HG03378 (cell line): ENCODE measurements around the gene BTG4.

Experiments used
- ATAC-seq: cut with Tn5 transposase; IDR thresholded peaks from one replicate; pipeline ENCODE4 v1.9.1; 2021; ENCODE audit warnings: mild to moderate bottlenecking, moderate library complexity; ENCODE audit not compliant: unreplicated experiment

The BTG4 gene

DNA sequence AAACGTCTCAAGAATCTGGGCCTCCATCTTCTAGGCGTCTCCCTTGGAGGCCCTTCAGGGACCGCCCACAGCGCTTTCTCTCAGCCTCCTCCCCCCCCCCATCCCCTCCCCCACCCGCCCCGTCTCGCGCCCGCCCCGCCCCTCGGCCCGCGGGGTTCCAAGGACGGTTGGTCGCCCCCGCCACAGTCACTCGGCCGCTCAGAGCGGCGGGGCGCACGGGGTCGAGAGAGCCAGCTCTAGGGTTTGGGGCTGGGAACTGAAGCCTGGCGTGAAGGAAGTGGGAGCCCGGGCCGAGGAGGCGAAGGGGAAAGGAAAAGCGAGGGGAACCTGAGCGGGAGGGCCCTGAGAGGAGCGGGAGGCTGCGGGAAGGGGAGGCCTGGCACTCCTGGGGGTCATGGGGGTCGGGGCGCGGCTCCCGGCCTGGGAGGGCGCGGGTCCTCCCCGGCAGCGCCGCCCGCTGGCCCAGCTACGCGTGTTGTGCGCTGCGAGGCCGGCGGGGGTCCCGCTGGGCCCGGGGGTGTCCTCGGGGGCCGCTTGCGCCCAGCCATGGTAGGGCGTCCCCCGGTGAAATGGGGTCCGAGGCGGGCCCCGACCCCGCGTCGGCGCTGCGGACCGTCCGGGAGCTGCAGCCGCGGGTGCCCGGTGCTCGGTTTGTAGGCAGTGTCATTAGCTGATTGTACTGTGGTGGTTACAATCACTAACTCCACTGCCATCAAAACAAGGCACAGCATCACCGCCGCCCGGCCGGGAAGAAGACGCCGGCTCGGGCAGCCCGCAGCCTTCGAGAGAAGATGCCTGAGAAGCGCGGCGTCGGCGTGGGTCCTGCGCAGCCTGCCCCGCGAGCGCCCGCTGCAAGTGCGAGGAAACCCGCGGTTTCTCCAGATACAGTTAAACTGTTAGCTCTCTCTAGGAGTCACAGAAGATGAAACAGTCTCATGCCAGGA is at the start of gene BTG4:
TSS of gene BTG4 (minus strand) at position 91 of the 944 bp plus-strand sequence. CDS start 13,610 bp downstream, outside the sequence.
- ATAC-seq = no peak

DNA sequence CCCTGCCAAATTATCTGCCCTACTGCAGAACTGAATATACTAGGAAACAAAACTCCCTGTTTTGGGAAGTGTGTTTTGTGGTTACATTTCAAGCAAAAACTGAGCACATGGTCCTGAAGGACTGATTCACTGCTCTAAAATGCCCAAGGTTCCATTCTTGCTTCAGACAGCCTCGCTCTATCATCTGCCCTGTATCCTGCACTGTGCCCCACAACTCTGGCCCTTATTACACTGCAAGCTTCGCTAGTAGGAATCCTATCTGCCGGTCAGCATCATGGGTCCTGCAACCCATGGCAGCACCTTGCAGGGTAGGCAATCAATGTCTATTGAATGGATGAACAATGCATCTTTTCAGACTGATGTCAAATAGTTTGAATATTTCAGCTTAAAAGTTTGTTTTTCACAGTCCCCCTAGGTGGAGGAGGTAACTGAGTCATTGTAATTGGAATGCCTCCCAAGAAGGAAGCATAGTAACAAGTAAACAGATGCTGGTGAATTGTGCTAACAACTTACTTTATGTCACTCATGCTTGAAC is 49.7 kb upstream of the BTG4 start:
- ATAC-seq = no peak

DNA sequence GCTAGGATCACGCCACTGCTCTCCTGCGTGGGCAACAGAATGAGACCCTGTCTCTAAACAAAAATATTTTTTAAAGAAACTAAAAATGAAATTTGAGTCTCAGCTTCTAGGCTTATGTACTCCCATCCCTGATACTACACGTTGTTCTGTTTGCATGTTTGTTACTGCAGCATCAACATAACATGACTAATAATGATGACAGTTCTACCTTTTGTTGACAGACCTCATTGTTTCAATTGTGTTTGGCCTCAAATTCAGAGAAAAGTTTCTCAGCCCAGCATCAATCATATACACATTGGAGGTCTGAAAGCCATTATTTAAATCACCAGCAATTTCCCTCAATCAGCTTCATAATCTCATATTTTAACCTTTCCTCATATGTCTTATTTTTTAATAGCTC is 49.1 kb upstream of the BTG4 start:
- no peak for ATAC-seq

DNA sequence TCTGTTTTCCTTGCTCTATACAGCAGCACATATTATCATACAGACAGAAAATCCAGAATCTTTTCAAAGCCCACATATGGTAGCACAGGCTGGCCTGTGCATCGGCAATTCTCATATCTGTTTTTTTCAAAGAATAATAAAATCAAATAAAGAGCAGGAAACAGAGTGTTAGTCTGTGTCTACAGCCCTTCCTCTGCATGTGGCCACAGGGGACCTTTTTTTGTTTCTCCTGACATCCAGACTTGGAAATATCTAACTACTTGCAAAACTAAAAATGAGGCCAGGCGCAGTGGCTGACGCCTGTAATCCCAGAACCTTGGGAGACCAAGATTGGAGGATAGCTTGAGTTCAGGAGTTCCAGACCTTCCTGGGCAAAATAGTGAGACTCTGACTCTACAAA is 48.6 kb upstream of the BTG4 start:
- no peak for ATAC-seq

DNA sequence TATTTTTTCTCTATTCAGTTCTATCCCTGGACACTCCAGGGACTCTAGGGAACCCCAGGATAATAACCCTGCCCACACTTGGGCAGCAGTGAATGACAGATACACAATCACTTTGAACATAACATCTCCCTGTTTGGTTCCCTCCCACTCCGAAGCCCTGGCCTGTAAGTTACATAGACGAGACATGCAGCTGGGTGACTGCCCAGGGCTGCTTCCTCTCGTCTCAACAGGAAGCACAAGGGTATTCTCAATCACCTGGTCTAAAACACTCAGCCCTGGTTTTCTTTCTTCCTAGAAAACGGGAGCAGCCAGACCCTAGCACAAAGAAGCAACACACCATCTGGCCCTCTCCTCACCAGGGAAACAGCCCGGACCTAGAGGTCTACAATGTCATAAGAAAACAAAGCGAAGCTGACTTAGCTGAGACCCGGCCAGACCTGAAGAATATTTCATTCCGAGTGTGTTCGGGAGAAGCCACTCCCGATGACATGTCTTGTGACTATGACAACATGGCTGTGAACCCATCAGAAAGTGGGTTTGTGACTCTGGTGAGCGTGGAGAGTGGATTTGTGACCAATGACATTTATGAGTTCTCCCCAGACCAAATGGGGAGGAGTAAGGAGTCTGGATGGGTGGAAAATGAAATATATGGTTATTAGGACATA is 47.7 kb upstream of the BTG4 start:
- ATAC-seq = no peak

DNA sequence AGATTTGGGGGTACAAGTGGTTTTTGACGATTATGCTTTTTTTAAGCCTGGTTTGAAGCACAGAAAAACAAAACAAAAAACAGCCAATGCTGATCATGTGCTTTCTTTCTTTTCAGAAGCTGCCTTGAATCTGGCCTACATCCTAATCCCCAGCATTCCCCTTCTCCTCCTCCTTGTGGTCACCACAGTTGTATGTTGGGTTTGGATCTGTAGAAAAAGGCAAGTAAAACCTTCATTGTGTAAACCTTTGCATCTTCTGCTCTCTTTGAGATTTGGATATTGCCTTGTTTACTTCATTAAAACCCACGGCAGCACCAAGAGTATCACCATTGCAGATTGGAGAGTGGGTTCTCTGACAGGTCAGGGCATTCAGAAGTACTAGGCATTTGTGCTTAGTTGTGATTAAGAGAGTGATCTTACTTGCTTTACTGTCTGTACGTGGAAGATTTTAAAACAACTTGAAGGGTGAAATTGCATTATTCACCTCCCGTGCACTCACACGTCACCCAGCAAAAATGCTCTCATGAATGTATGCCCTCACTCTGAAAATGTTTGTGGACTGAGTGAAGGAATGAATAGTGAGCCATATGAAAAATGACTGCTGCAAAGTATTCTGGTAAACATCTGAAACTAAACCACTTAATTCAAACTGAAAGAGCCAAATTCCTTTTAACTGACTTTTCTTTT is 45.4 kb upstream of the BTG4 start:
- ATAC-seq = no peak

DNA sequence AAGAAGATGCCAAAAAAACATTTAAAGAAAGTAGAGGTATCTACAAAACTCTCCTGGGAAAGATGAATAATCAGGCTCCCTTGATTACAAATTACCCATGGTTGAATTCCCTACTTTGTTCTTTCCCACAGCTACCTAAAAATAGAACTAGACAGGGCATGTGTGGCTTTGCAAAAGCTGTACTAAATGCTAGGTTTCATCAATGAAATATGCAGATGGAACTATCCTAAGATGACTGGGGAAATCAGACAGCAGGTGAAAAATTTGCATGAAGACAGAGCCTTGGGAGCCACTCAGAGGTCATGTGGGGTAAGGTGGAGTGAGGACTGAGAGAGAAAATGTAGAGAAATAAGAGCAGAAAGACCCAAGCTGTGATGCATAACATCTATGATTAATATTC is 43.1 kb upstream of the BTG4 start:
- ATAC-seq = no peak

DNA sequence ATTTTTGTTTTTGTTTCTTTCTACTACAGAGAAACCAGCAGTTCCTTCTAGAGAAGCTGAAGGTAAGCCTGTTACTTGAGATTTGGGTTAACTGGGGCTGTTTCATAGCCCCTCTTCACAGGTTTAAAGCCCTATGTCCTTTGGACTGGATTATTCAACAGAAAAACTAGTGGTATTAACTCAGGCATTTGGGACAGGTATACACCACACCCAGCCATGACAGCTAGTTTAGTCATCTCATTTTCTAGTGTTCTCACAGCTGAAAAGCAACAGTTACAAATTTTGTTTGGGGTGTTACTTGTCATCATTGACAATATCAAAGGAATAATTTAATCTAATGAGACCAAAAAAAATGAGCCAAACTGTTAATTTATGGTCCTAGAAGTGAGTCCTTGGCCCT is 42.3 kb upstream of the BTG4 start:
- ATAC-seq = no peak

DNA sequence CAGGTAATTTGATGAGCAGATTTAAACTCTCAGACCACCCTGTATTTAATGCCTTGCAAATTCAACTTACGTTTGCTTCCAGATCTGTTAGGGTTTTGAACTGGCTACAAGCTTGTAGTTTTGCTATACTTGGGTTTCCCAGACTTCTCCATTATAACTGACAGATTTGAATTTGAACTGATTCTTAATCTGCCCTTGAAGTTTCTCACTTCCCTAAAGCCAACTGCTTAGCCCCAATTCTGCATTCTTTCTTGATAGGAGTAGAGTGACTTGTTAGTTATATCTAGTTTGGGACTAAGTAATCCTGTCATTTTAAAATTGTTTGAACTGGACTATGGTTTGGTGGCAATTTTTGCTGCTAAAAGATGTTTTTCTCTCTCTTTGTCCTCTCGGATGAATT is 38.1 kb upstream of the BTG4 start:
- ATAC-seq = no peak

DNA sequence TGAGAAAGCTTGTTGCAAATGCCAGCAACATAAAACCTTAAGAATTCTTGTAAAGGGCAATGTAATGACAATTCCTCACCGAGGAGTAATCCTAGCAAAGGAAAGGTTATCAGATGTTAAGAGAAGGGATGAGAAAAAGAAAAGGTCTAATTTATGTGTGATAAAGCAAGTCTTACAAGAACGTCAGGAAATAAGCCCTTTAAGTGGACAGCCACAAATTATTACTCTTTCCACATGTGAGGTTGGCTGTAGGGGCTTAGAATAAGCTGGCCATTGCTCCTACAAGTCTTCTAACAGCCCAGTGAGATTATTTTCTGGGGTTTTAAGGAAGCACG is 37.6 kb upstream of the BTG4 start:
- no peak for ATAC-seq

DNA sequence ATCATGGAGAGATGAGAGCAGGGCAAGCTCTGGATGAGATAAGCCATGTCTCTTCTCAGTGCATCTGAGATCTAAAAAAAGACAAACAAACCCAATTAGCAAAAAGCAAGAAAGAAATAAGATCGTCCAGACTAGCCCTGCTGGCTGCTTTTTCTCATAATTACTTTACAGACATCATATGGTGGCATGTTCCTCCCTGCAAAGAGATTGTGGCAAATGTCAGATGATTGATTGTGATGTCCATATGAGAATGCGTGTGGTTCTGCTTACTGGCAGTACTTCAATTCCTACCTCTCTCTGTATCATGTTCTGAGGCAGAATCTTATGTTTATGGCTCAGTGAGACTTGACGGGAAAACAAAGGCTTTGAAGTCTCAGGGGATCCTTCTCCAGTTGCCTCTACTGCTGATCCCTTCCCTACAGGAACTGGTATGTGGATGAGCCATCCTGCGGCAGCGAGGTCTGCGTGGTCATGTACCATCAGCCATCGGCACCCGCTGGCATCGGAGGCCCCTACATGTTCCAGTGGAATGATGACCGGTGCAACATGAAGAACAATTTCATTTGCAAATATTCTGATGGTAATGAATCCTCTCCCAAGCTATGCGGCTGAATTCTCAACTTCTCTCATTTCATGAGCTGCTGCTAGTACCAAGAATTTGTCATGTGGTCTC is 37.1 kb upstream of the BTG4 start:
- no peak for ATAC-seq

DNA sequence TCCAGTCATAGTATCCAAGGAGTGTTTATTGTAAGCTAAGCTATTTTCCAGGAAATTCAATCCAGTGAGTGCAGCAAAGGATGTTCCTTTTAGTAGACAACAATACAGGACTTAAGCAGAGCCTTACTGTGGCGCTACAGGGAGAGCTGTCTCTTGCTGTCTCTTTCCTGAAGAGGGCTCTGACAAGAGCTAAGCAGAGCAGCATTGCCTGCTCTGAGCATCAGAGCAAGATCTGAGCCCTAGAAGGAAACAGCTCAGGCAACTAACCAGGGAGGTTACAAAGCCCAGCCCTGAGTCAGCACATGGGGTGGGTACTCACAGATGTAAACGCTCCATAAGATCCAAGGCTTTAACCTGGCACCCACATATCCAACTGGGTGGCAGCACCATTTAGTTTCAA is 36.3 kb upstream of the BTG4 start:
- ATAC-seq = no peak

DNA sequence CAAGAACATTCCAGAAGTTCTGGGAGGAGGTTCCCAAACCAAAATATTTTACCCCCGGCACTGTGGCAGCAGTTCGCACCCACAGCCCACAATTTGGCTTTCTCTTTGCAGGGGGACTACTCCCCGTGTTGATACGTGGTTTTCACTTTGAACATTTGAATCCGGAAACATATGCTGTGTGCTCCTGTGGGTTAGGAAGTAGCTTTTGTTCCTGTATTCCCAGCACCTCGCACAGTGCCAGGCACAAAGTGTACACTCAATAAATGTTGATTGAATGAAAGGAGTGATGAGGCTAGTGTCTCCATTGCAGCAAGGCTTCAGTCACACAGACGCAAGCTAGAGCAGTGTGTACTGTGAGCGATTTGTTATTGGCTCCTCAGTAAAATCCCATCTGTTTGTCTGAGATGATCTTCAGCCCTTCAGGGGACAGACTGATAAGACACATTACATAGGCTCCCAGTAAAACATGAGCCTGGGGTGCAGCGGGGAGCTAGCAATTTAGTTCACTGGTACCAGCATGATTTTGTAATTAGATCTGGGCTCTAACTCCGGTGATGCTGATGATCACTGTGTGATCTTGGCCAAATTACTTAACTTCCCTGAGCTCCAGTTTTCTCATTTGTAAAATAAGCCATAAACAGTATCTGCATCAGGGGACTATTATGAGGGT is 30.6 kb upstream of the BTG4 start:
- no peak for ATAC-seq

DNA sequence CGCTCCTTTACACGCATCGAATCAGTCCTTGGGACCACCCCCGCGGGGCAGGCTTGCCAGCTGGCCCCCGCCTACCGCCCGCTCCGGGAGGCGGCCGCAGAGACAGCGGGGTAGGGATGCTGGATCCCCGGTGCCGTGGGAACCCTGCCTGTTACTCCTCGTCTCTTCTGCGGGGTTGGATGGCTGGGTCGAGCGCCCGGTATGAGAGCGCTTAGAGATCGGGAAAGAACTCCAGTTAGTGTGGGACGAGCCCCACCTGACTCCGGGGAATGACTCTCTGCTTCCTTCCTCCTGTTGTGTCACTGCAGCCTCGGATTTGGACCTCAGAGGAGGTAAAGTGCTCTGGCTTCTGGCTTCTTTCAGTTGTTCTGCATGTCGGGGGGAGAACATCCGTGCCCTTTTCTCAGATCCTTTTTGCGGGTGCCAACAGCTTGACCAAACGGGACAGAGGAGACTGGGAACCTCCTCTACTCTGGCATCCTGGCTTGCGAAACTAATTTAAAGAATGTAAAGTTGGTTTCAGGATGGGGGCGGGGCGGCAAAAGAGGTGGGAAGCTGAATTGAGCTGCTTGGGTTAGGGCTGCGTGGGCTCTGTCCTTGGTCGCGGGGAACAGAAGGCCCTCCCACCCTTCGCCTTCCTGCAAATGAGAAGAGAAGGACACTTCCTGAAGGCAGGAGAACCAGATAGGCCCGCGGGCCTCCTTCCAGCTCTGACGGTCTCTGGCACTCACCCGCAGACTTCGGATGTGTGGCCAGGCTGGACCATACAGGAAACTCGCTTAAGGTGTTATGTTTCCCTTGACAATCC is 29.3 kb upstream of the BTG4 start:
- ATAC-seq = no peak

DNA sequence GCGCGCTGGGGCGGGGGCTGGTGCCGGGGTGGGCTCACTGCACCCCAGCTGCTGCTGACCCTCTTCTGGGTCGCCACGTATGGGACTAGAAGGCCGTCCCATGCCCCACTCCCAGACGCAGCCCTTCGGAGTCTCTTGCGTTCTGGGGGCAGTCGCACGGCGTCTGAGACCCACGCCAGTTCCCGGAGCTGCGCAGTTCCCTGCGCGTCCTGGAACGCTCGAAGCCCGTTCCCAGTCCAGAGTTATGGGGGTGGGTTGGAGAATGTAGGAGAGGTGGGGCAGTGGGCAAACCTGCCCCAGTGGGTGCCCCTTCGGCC is 28.7 kb upstream of the BTG4 start:
- ATAC-seq = no peak

DNA sequence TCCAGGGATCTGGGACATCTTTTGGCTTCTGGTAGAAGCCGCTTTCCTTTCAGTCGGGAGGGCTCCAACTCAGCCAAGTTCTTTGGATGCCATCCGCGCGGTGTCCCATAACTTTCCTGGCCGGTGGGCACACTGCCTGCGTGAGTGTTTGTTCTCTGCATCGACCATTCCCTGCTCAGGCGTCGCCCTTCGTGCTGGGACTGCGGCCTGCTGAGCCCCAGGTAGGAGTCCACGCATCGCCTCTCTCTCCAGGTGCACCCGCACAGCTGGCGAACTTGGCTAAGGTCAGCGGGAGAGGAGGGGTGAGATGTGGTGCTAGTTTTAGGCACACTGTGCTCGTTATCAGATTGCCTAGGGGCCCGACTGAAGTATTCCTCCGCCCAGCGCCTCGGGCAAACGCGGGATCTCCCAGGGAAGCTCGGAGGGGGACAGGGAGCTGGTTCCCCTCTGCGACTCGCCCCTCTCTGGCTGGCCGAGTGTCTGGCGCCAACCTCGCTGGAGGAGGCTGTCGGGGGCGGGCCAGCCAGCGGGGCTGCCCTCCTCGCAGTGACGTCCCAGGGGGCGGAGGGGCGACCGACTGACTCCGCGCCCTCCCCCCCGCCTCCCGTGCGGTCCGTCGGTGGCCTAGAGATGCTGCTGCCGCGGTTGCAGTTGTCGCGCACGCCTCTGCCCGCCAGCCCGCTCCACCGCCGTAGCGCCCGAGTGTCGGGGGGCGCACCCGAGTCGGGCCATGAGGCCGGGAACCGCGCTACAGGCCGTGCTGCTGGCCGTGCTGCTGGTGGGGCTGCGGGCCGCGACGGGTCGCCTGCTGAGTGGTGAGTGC is 28.1 kb upstream of the BTG4 start, which contains the start of gene LAYN:
TSS of gene LAYN (plus strand) at position 607 of the 823 bp plus-strand sequence. CDS start at position 731, 124 bp downstream.
- ATAC-seq = no peak

DNA sequence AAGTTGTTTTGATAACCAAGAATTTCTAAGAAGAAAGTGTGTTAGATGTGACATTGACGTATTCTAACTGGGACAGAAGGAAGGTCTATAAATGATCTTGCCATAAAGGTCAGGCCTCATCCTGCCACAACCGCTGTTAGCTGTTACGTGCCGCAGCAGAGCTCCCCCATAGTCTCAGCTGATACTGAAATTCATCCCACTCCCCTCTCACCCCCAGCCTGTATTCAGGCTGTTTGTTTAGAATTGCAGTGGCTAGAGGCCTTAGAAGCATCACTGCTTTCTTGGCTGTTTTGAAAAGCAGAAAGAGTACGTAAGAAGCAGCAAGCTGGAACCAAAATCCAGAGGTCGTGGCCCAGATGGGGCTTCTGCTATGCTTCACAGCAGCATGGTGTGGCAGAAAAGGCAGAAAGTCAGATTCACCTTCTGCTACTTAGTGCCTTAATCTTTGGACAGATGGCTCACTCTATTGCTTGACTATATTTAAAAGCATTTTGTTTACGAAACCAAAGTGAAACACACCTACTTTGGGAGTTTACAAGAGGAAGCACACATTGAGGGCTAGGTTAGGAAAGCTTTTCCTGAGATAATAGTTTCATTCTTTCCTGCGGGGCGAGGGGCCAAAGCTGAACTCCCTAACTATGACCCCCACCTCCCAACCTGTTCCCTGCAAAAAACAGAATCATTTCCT is 27.4 kb upstream of the BTG4 start:
- ATAC-seq = no peak

DNA sequence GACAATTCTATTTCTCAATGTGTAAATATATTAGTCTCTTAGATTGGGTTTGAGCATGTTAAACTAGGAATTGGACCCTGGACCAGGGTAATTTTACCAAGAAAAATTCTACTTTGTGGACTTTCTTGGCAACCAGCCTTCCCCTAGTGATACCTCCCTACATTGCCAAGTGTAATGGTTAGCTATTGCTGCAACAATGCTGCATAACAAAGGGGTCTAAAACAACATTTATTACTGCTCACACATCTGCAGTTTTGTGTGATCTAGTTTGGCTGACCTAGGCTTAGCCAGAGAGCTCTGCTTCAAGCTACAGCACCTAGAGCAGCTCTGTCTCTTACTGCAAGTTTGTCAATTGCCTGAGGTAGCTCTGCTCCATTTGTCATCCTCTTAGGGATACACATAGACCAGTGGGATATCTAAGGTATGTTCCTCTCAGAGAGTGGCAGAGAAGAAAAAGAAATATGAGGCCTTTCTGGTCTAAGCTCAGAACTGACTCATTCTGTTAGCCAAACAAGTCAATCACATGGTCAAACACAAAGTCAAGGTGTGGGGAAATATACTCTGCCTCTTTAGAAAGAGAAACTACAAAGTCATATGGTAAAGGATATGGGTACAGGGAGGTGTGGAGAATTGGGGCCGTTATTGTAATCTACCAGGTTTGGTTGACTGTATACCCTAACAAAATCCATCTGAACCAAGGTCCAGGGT is 26.4 kb upstream of the BTG4 start:
- ATAC-seq = no peak
